Measurements from ENCODE around the gene GAB2. TPM values are rescaled to one million over a fixed set of nuclear protein-coding genes. Genes with fewer than 3 reads are reported as not detected.

Gene GAB2
- polyA plus RNA-seq, 3 donors = 2.8 to 39.4 (median 4.4) TPM

- Mint-ChIP-seq H3K27ac (peak within 1 kb of the TSS; percentile 92 to 98 (median 96)), H3K9me3 (peaks cover 0 to 3% (median 0%) of the 10 kb centered on the region in 7 donors), H3K4me1 (peaks cover 56% of the 10 kb centered on the region), H3K27me3 (ENCODE audit: low read depth in 3 of 3) (peaks cover 0 to 3% (median 0%) of the 10 kb centered on the region in 3 donors), H3K4me3 (peak within 1 kb of the TSS; percentile 96 to 97), H3K36me3 (peaks cover 21 to 30% of the 10 kb centered on the region in 2 donors)
- DNase-seq = peak; percentile 92 to 96 (median 96)
- no peak for TF ChIP-seq CTCF (IDR thresholded peaks at IDR 0.05)
- Histone ChIP-seq H3K79me2 (ENCODE audit: insufficient read depth, low read length) (peaks cover 38% of the 10 kb centered on the region), H3K4me2 (replicated peaks; ENCODE audit: extremely low read depth, low read length, poor library complexity, severe bottlenecking) (peak within 1 kb of the TSS; percentile 99), H3K9ac (ENCODE audit: insufficient read depth, low read length, poor library complexity, severe bottlenecking) (peak within 1 kb of the TSS; percentile 78), H4K20me1 (ENCODE audit: insufficient read depth, low read length) (peaks cover 8% of the 10 kb centered on the region), H3K27ac (ENCODE audit: low read depth in 1 of 2, low read length in 2 of 2) (peak within 1 kb of the TSS; percentile 49 to 85), H3K9me3 (replicated peaks in 1 of 2; ENCODE audit: control insufficient read depth in 1 of 2, insufficient read depth in 1 of 2, low read length in 2 of 2) (no peaks in the 10 kb centered on the region), H3K4me3 (replicated peaks in 1 of 3; ENCODE audit: low read depth in 2 of 3, low read length in 3 of 3) (peak within 1 kb of the TSS; percentile 77 to 96 (median 94)), H2AFZ (ENCODE audit: insufficient read depth, low read depth, low read length, poor library complexity, severe bottlenecking) (peak within 1 kb of the TSS; percentile 96), H3K36me3 (replicated peaks in 1 of 2; ENCODE audit: control insufficient read depth in 1 of 2, insufficient read depth in 2 of 2, low read length in 2 of 2) (peaks cover 5 to 6% of the 10 kb centered on the region in 2 donors), H3K27me3 (ENCODE audit: control insufficient read depth in 2 of 2, insufficient read depth in 2 of 2, low read length in 2 of 2) (no peaks in the 10 kb centered on the region), H3K4me1 (ENCODE audit: control insufficient read depth in 1 of 2, insufficient read depth in 2 of 2, low read length in 2 of 2) (peaks cover 41 to 50% of the 10 kb centered on the region in 2 donors)
- under 1% methylated on average over 57 of the region's 74 CpGs for WGBS (ENCODE audit: insufficient coverage)
- intact Hi-C loops (cut with micrococcal nuclease) = loop anchor here in 1 of 2 donors (1.0 to 5.0 kb wide), 2 partner anchors 51 to 194 kb away; partner anchors contain the start of genes ALG8 and INTS4
Measured at GRCh38 chr11:78188286-78189173, 229.1 kb downstream of the GAB2 start, which contains the start of the genes KCTD21 and USP35. KCTD21 (minus strand) TSS chr11:78188626; CDS start chr11:78174554, 14,072 bp downstream. USP35 (plus strand) TSS chr11:78188919; CDS start chr11:78196246, 7,327 bp downstream.

All from CD14-positive monocyte (primary cell).